GM12874 (cell line): ENCODE measurements around the gene RNF169.

Experiments used
- TF ChIP-seq, protein P1 (sequence below): IDR thresholded peaks from 2 replicates; pipeline ENCODE4 v1.5.1; 2011; ENCODE audit warnings: low read depth, mild to moderate bottlenecking, control low read depth, low read length, moderate library complexity; ENCODE audit not compliant: insufficient read depth

Gene RNF169

GRCh38 chr11:74707602-74708510 is 40.8 kb upstream of the RNF169 start:
- TF ChIP-seq, protein P1, sequence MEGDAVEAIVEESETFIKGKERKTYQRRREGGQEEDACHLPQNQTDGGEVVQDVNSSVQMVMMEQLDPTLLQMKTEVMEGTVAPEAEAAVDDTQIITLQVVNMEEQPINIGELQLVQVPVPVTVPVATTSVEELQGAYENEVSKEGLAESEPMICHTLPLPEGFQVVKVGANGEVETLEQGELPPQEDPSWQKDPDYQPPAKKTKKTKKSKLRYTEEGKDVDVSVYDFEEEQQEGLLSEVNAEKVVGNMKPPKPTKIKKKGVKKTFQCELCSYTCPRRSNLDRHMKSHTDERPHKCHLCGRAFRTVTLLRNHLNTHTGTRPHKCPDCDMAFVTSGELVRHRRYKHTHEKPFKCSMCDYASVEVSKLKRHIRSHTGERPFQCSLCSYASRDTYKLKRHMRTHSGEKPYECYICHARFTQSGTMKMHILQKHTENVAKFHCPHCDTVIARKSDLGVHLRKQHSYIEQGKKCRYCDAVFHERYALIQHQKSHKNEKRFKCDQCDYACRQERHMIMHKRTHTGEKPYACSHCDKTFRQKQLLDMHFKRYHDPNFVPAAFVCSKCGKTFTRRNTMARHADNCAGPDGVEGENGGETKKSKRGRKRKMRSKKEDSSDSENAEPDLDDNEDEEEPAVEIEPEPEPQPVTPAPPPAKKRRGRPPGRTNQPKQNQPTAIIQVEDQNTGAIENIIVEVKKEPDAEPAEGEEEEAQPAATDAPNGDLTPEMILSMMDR = no peak

DNA sequence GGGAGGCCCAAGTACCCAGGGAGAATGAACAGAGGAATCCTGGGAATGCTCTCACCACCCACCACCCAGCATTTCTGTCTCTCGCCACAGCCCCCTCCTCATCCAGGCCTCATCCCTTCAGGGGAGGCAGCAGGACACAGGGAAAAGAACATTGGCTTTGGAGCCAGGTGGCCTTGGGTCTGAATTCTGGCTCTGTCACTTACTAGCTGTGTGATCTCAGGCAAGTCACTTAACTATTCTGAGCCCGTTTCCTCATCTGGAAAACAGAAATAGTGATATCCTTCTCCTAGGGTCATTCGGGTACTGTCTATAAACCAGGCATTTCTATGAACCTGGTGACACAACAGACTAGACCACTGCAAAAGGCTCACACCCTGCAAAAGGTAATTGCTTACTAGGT is 39.5 kb upstream of the RNF169 start:
- TF ChIP-seq, protein P1 = no peak

DNA sequence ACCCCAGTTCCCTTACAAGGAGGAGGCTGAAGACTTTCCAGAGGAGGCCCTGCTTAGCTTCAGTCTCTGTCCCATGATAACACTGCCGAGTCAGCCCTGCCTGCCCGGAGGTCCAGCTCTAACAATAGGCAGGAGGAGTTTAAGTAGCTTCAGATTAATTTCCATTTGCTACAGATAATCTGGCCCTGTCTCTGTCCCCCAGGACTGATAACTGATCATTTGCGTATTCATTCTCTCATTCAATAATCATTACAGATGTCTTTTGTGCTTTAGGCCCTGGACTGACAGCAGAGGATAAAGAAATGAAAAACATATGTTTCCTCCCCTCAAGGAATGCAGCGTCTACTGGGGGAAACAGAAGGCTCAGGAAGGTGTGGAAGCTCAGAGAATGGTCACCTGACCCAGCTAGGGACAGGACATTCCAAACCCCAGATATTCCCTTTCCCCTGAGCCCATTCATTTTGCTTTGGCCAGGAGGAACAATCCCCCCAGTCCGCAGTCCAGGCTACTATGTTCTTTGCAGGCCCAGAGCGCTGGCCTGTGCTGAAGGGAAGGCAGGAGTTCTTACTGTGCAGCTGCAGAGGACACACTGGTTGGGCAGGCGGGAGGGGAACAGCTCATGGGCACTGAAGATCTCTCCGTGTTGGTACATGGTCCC is 38.2 kb upstream of the RNF169 start:
- TF ChIP-seq, protein P1 = no peak

- TF ChIP-seq, protein P1 = no peak
Observed at GRCh38 chr11:74713686-74714085, 35.0 kb upstream of the RNF169 start.

DNA sequence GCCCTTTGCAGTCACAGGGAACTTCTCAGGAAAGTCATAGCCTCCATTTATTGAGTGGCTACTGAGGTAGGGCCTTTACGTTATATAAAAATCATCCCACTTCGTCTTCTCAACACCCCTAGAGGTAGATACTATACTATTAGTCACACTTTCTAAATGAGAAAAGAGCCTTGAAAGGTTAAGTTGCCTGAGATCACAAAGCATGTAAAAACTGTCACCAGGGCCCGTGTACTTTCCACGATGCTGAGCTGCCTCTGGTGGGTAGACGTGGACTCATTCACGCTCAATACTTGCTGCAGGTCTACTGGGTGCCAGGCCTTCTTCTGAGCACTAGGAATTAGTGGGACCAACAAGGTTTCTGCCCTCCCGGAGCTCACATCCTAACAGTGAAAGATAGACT is 33.7 kb upstream of the RNF169 start:
- TF ChIP-seq, protein P1 = no peak

DNA sequence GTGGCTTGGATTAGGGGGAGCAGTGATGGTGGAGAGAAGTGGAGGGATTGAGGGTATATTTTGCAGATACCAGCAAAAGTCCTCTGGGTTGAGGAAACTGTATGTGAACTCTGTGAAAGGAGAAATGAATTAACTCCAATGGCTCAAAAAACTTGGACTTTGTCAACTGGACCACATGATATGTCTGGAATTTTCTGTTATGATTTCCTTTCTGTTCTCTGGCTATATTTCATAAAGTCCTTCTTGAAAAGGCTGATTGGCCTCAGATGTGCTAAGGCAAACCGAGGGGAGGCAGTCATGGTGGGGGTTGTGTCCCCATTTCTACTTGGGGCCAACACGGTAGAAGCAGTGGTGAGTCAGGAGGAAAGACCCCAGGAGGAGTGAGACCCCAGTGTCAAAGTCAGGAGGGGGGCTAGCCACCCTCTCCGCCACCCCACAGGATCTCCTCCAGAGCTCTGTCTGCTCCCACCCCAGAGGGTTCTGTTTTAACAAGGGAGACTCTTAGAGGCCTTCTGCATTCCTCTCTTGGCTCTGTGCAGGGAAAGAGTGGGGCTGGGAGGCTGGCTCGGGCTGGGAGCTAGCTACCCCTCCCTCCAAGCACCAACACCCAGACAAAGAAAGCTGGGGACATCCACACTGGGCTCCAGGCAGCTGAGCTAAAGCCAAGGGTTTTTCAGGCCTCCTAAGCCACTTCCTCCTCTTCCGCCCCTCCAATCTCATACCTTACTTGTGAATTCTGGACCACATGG is 31.3 kb upstream of the RNF169 start:
- TF ChIP-seq, protein P1 = no peak

GRCh38 chr11:74719011-74719410 is 29.6 kb upstream of the RNF169 start:
- TF ChIP-seq, protein P1 = no peak
